ENCODE results near the gene IMMT. TPM values are rescaled to one million over a fixed set of nuclear protein-coding genes. Genes with fewer than 3 reads are reported as not detected.
A peak's percentile ranks its signal among the peaks of the same experiment; 100 is the strongest.

The IMMT gene
- total and polyA plus RNA-seq, 9 of the 15 experiments (the other 6 are each of a cell fraction or from before 2014, with no cell fraction given) = 119 to 294 (median 140) TPM

DNA sequence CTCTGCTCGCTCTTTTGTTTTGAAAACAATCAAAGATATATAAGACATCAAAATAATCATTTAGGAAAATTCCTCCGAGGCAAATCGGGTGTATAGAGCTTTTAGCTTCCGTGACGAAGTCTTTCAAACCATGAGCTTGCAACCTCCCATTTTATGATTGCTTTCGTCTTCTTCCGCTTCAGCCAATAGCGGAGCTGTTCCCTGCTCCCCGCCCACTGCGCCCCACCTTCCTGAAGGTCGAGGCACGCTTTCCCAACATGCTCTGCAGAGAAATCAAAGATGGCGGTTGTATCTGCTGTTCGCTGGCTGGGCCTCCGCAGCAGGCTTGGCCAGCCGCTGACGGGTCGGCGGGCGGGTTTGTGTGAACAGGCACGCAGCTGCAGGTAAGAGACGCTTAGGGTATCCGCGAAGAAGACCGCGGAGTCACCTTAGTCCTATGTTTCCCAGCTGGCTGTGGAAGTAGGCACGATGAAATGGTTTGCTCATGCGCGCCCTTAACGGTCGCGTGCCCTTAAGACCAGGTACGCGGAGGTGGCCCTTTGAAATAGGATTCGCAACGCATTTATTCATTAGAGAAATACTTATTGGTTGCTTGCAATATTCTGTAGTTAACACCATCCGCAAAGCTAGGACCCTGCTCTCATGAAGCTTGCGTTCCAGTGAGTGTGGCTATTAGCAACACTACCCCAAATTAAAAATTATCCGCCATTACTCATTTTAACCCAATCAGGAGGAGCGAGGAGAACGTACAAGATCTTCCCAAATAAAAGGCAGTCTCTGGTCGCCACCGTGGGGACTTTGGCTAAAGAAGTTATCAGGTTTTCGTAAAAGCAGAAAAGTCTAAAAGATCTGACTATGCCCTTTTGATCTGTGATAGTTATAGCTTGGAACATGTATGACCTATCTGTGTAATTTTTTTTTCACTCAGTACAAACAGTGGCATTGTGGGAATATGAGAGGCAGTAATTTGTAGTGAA is 89.0 kb downstream of the IMMT start, which contains the start of gene PTCD3 (continued):
- TF ChIP-seq, protein P1, sequence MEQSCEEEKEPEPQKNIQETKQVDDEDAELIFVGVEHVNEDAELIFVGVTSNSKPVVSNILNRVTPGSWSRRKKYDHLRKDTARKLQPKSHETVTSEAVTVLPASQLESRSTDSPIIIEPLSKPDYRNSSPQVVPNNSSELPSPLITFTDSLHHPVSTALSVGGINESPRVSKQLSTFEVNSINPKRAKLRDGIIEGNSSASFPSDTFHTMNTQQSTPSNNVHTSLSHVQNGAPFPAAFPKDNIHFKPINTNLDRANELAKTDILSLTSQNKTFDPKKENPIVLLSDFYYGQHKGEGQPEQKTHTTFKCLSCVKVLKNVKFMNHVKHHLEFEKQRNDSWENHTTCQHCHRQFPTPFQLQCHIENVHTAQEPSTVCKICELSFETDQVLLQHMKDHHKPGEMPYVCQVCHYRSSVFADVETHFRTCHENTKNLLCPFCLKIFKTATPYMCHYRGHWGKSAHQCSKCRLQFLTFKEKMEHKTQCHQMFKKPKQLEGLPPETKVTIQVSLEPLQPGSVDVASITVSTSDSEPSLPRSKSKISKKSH (CRISPR knock-in tag; IDR thresholded peaks at IDR 0.05) = no peak
- TF ChIP-seq CTBP1 (IDR thresholded peaks at IDR 0.05; ENCODE audit: borderline replicate concordance) = peak; percentile 17; the same call in 1 of the 2 replicates
- no peak for TF ChIP-seq ZFP36 (IDR thresholded peaks at IDR 0.05; ENCODE audit: low read depth, low read length, partially characterized antibody)
- TF ChIP-seq ATF1 (CRISPR knock-in tag; IDR thresholded peaks at IDR 0.05) = no peak
- TF ChIP-seq ATF1 (tag; IDR thresholded peaks at IDR 0.05) = peak; percentile 94
- TF ChIP-seq, protein P2, sequence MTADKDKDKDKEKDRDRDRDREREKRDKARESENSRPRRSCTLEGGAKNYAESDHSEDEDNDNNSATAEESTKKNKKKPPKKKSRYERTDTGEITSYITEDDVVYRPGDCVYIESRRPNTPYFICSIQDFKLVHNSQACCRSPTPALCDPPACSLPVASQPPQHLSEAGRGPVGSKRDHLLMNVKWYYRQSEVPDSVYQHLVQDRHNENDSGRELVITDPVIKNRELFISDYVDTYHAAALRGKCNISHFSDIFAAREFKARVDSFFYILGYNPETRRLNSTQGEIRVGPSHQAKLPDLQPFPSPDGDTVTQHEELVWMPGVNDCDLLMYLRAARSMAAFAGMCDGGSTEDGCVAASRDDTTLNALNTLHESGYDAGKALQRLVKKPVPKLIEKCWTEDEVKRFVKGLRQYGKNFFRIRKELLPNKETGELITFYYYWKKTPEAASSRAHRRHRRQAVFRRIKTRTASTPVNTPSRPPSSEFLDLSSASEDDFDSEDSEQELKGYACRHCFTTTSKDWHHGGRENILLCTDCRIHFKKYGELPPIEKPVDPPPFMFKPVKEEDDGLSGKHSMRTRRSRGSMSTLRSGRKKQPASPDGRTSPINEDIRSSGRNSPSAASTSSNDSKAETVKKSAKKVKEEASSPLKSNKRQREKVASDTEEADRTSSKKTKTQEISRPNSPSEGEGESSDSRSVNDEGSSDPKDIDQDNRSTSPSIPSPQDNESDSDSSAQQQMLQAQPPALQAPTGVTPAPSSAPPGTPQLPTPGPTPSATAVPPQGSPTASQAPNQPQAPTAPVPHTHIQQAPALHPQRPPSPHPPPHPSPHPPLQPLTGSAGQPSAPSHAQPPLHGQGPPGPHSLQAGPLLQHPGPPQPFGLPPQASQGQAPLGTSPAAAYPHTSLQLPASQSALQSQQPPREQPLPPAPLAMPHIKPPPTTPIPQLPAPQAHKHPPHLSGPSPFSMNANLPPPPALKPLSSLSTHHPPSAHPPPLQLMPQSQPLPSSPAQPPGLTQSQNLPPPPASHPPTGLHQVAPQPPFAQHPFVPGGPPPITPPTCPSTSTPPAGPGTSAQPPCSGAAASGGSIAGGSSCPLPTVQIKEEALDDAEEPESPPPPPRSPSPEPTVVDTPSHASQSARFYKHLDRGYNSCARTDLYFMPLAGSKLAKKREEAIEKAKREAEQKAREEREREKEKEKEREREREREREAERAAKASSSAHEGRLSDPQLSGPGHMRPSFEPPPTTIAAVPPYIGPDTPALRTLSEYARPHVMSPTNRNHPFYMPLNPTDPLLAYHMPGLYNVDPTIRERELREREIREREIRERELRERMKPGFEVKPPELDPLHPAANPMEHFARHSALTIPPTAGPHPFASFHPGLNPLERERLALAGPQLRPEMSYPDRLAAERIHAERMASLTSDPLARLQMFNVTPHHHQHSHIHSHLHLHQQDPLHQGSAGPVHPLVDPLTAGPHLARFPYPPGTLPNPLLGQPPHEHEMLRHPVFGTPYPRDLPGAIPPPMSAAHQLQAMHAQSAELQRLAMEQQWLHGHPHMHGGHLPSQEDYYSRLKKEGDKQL (CRISPR knock-in tag; IDR thresholded peaks at IDR 0.05; ENCODE audit: borderline replicate concordance) = no peak
- TF ChIP-seq CREB1 (IDR thresholded peaks at IDR 0.05) = peak; percentile 69
- TF ChIP-seq CREB1 (CRISPR knock-in tag; IDR thresholded peaks at IDR 0.05) = peak; percentile 31; the same call in 1 of the 2 replicates
- no peak for TF ChIP-seq CHD1 (IDR thresholded peaks at IDR 0.05; ENCODE audit: low read length)
- TF ChIP-seq, protein P3, sequence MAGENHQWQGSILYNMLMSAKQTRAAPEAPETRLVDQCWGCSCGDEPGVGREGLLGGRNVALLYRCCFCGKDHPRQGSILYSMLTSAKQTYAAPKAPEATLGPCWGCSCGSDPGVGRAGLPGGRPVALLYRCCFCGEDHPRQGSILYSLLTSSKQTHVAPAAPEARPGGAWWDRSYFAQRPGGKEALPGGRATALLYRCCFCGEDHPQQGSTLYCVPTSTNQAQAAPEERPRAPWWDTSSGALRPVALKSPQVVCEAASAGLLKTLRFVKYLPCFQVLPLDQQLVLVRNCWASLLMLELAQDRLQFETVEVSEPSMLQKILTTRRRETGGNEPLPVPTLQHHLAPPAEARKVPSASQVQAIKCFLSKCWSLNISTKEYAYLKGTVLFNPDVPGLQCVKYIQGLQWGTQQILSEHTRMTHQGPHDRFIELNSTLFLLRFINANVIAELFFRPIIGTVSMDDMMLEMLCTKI (IDR thresholded peaks at IDR 0.05; ENCODE audit: partially characterized antibody) = no peak
- TF ChIP-seq, protein P4, sequence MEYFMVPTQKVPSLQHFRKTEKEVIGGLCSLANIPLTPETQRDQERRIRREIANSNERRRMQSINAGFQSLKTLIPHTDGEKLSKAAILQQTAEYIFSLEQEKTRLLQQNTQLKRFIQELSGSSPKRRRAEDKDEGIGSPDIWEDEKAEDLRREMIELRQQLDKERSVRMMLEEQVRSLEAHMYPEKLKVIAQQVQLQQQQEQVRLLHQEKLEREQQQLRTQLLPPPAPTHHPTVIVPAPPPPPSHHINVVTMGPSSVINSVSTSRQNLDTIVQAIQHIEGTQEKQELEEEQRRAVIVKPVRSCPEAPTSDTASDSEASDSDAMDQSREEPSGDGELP (CRISPR knock-in tag; IDR thresholded peaks at IDR 0.05; ENCODE audit: borderline replicate concordance) = peak; percentile 68
- no peak for TF ChIP-seq RHOXF2B (CRISPR knock-in tag; conservative IDR thresholded peaks at IDR 0.05)
- peak; percentile 71; the same call in 1 of the 2 replicates for TF ChIP-seq ELF1 (tag; IDR thresholded peaks at IDR 0.05)
- TF ChIP-seq ZNF583 (CRISPR knock-in tag; IDR thresholded peaks at IDR 0.05) = no peak
- no peak for TF ChIP-seq RAD21 (CRISPR knock-in tag; conservative IDR thresholded peaks at IDR 0.05 in 1 of 2, IDR thresholded peaks at IDR 0.05 in 1 of 2)
- TF ChIP-seq, protein P5, sequence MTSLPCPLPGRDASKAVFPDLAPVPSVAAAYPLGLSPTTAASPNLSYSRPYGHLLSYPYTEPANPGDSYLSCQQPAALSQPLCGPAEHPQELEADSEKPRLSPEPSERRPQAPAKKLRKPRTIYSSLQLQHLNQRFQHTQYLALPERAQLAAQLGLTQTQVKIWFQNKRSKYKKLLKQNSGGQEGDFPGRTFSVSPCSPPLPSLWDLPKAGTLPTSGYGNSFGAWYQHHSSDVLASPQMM (CRISPR knock-in tag; IDR thresholded peaks at IDR 0.05) = no peak
- no peak for TF ChIP-seq ZNF224 (CRISPR knock-in tag; IDR thresholded peaks at IDR 0.05)

All from K562 (cell line).